Keratinocyte (primary cell): Measurements from ENCODE around the gene CCDC34.

Experiments
- CTCF ChIP-seq, 3 experiments: IDR thresholded peaks in 1 of 3; conservative IDR thresholded peaks in 1 of 3; optimal IDR thresholded peaks in 1 of 3; 2 replicates in 2 of 3; 3 replicates in 1 of 3; pipeline versions ENCODE3 to v1.5.1; 2011; ENCODE audit warnings: low read length in 3 of 3, mild to moderate bottlenecking in 3 of 3, moderate library complexity in 2 of 3, control low read depth in 1 of 3, inconsistent platforms in 1 of 3; ENCODE audit not compliant: insufficient read depth in 2 of 3; ENCODE audit errors: extremely low read depth in 1 of 3
- EZH2 ChIP-seq: IDR thresholded peaks from one replicate; pipeline ENCODE4 v1.6.1; 2012; ENCODE audit warnings: inconsistent platforms, mild to moderate bottlenecking, low read length, moderate library complexity

GRCh38 chr11:27381238-27381666, 18.2 kb upstream of the CCDC34 start:
- TF ChIP-seq CTCF (optimal IDR thresholded peaks at IDR 0.05 in 1 of 3, IDR thresholded peaks at IDR 0.05 in 1 of 3, conservative IDR thresholded peaks at IDR 0.05 in 1 of 3; ENCODE audit: extremely low read depth in 1 of 3, insufficient read depth in 2 of 3, low read length in 3 of 3) (no peak), EZH2 (no peak)
